Right kidney (tissue), 1 donor: Measurements from ENCODE around the gene LPCAT3.

ENCODE experiments used
- DNase-seq: peaks from one replicate; pipeline ENCODE4 v3.0.0-alpha.2; 2016

The LPCAT3 gene

GRCh38 chr12:6964605-6965025 is 53.7 kb downstream of the LPCAT3 start:
- no peak for DNase-seq

- DNase-seq = no peak
Observed at GRCh38 chr12:6963791-6964413, 54.4 kb downstream of the LPCAT3 start.

GRCh38 chr12:6963016-6963731 is 55.1 kb downstream of the LPCAT3 start:
- peak; percentile 43 for DNase-seq

- DNase-seq = peak; percentile 55
Observed at GRCh38 chr12:6962285-6963015, 55.8 kb downstream of the LPCAT3 start.

GRCh38 chr12:6961695-6962284 is 56.5 kb downstream of the LPCAT3 start:
- DNase-seq = peak; percentile 83

GRCh38 chr12:6961278-6961694 is 57.0 kb downstream of the LPCAT3 start:
- no peak for DNase-seq

GRCh38 chr12:6960593-6961277 is 57.5 kb downstream of the LPCAT3 start:
- DNase-seq = no peak

GRCh38 chr12:6959805-6960592 is 58.3 kb downstream of the LPCAT3 start:
- no peak for DNase-seq

- DNase-seq = no peak
Observed at GRCh38 chr12:6959058-6959804, 59.0 kb downstream of the LPCAT3 start.

GRCh38 chr12:6958609-6959057 is 59.6 kb downstream of the LPCAT3 start:
- DNase-seq = no peak

- no peak for DNase-seq
Observed at GRCh38 chr12:6957741-6958608, 60.3 kb downstream of the LPCAT3 start.

- no peak for DNase-seq
Observed at GRCh38 chr12:6957151-6957701, 61.0 kb downstream of the LPCAT3 start.

- no peak for DNase-seq
Observed at GRCh38 chr12:6956021-6956727, 62.1 kb downstream of the LPCAT3 start.

GRCh38 chr12:6955108-6956020 is 62.9 kb downstream of the LPCAT3 start:
- DNase-seq = no peak

GRCh38 chr12:6954316-6955107 is 63.8 kb downstream of the LPCAT3 start:
- no peak for DNase-seq

GRCh38 chr12:6953442-6954315 is 64.6 kb downstream of the LPCAT3 start:
- no peak for DNase-seq
